A549 (cell line): ENCODE data around the gene CIB4.

Experiments used
- CEBPB ChIP-seq, 2 experiments: fragments of >200 bp in 1 of 2; sonication (Bioruptor Twin) in 1 of 2; formaldehyde crosslinking in 1 of 2; IDR thresholded peaks; 2 replicates each; pipeline ENCODE4 v1.6.1; 2012 to 2016
- CTCF ChIP-seq: fragments of >200 bp; sonication (Bioruptor Twin); formaldehyde crosslinking; IDR thresholded peaks from 3 replicates; pipeline ENCODE4 v1.5.1; 2016
- EP300 ChIP-seq, 2 experiments: fragments of >200 bp; sonication (Bioruptor Twin); formaldehyde crosslinking; IDR thresholded peaks; 2 replicates in 1 of 2; 3 replicates in 1 of 2; pipeline ENCODE4 v1.6.1; 2016 to 2017
- ESRRA ChIP-seq: fragments of 150-350 bp; IDR thresholded peaks from 2 replicates; pipeline ENCODE4 v1.6.1; 2014; ENCODE audit warnings: mild to moderate bottlenecking, low read length, borderline replicate concordance
- FOSL2 ChIP-seq, 2 experiments: fragments of 450-650 bp in 1 of 2; fragments of >200 bp in 1 of 2; sonication (Bioruptor Twin) in 1 of 2; formaldehyde crosslinking; IDR thresholded peaks; 2 replicates each; pipeline versions ENCODE4 v1.5.0 to v1.6.1; 2016 to 2020; ENCODE audit warnings: mild to moderate bottlenecking in 1 of 2, moderate library complexity in 1 of 2
- HDAC2 ChIP-seq: fragments of 200-600 bp; sonication (generic); IDR thresholded peaks from 2 replicates; pipeline ENCODE4 v1.6.1; 2016
- KDM5A ChIP-seq: fragments of 200-600 bp; sonication (generic); IDR thresholded peaks from 2 replicates; pipeline ENCODE4 v1.6.1; 2016; ENCODE audit warnings: antibody characterized with exemption, mild to moderate bottlenecking
- NR3C1 ChIP-seq: fragments of >200 bp; sonication (Bioruptor Twin); formaldehyde crosslinking; IDR thresholded peaks from 3 replicates; pipeline ENCODE4 v1.6.1; 2017
- PHF8 ChIP-seq: fragments of 200-600 bp; sonication (generic); IDR thresholded peaks from 2 replicates; pipeline ENCODE4 v1.6.1; 2016; ENCODE audit warnings: low read depth, mild to moderate bottlenecking, antibody characterized with exemption, moderate library complexity, borderline replicate concordance
- RAD21 ChIP-seq, 2 experiments: fragments of >200 bp in 1 of 2; sonication (Bioruptor Twin) in 1 of 2; formaldehyde crosslinking in 1 of 2; IDR thresholded peaks in 1 of 2; conservative IDR thresholded peaks in 1 of 2; 2 replicates in 1 of 2; 3 replicates in 1 of 2; pipeline ENCODE4 v1.6.1; 2012 to 2018; ENCODE audit warnings: inconsistent platforms in 1 of 2
- REST ChIP-seq: fragments of 200-600 bp; sonication (generic); IDR thresholded peaks from 2 replicates; pipeline ENCODE4 v1.6.1; 2016; ENCODE audit warnings: antibody characterized with exemption, mild to moderate bottlenecking, moderate library complexity
- RNF2 ChIP-seq: fragments of 200-600 bp; sonication (generic); IDR thresholded peaks from 2 replicates; pipeline ENCODE4 v1.6.1; 2016; ENCODE audit warnings: low read depth, mild to moderate bottlenecking, antibody characterized with exemption, moderate library complexity, borderline replicate concordance
- ZFP36 ChIP-seq: fragments of 450-650 bp; IDR thresholded peaks from 2 replicates; pipeline ENCODE4 v1.6.1; 2014; ENCODE audit warnings: borderline replicate concordance; ENCODE audit not compliant: partially characterized antibody

DNA sequence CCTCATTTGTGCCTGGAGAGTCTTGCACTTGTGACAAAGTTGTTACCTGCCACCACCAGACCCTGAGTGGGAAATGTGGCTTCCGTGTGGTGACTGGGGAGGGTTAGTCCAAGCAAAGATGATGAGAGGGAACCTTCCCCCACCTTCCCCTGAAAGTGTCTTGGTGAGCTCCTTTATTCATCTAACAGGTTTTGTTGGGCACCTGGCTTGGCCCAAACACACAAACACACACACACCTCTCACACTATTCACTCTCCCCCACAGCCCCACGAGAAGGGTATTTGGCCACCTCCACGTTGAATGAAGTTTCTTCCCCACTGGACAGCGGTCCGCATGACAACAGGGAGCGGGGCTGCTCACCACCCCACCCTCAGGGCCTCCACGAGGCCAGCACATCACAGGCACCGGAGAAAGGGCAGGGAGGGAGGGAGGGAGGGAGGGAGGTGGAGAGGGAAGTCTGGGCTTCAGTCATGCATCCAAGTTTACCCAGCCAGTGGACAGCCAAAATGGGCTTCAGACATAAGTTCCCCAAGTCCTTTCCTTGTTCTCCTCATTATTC is 1.4 kb downstream of the CIB4 start:
- TF ChIP-seq CTCF: no peak
- no peak for TF ChIP-seq RAD21 (conservative IDR thresholded peaks at IDR 0.05 in 1 of 2, IDR thresholded peaks at IDR 0.05 in 1 of 2)
- no peak for TF ChIP-seq REST
- no peak for TF ChIP-seq HDAC2
- TF ChIP-seq KDM5A: no peak
- no peak for TF ChIP-seq FOSL2 (IDR thresholded peaks at IDR 0.05)
- no peak for TF ChIP-seq FOSL2 (CRISPR knock-in tag; IDR thresholded peaks at IDR 0.05)
- TF ChIP-seq CEBPB (IDR thresholded peaks at IDR 0.05): no peak
- TF ChIP-seq EP300 (IDR thresholded peaks at IDR 0.05): no peak
- no peak for TF ChIP-seq ZFP36
- no peak for TF ChIP-seq RNF2
- TF ChIP-seq ESRRA: no peak
- no peak for TF ChIP-seq NR3C1
- no peak for TF ChIP-seq PHF8
